ENCODE data around the gene TM7SF2.

Gene TM7SF2

DNA sequence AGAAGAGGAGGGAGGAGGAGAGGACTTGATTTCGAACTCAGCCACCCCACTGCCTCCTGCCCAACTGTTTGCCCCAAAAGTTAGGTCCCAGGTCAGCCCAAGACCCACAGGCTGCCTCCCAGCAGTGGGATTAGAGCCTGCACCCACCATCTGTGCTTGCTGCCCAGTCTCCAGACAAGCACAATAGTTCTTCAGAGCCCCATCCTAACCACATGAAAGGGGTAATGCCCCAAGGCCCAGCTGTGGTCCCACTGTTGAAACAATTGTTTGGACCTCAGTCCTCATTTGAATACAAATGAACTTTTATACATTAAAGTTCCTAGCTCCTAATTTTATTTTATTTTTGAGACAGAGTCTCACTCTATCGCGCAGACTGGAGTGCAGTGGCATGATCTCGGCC, 21.0 kb upstream of the TM7SF2 start:
- no peak for DNase-seq

GRCh38 chr11:65095427-65095826, 16.2 kb upstream of the TM7SF2 start:
- no peak for DNase-seq

DNA sequence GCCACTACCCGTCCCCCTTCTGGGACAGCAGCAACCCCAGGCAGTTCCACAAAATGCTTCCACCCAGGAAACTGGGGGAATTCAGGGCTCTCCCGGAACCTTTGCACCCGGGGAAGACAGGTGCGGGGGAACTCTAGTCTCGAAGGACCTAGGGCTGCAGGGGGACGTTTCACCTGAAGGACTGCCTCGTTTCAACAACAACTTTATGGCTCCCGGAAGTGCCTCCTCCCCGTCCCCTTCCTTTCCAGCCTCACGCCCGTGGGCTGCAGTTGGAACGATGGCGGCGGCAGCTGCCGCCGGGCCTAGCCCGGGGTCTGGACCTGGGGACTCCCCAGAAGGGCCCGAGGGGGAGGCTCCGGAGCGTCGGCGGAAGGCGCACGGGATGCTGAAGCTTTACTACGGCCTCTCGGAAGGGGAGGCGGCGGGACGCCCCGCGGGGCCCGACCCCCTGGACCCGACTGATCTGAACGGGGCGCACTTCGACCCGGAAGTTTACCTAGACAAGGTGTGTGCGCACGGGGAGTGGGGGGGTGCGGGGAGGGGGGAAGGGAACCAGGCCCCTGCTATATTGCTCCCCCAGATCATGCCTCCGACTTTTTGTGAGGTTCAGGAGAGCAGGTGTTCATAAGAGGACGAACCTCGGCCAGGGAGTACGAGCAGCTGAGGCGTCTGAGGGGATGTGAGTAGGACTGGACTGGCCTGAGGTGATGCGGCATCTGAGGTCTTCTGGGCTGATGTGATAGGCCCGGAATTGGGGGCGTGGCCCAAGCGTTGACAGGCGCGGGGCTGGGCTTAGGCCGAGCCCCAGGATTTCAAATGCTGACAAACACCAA, 15.5 kb upstream of the TM7SF2 start, which contains the start of gene VPS51:
TSS of gene VPS51 (plus strand) at position 241 of the 833 bp plus-strand sequence. CDS start at position 278, 37 bp downstream.
- peak; percentile 90 for DNase-seq

DNA sequence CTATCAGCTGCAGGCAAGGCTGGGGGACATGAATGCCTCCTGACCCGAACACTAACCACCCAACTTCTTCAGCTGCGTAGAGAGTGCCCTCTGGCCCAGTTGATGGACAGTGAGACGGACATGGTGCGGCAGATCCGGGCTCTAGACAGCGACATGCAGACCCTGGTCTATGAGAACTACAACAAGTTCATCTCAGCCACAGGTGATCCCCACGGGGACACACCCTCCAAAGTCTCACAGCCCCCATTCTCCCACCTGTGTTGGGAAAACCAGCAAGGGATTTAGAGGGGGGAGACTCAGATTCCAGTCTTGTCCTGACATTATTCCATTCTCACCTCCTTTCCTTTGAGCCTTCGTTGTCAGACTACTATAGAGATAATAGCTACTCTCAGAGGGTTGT, 14.7 kb upstream of the TM7SF2 start:
- no peak for DNase-seq

GRCh38 chr11:65100674-65101350, 10.9 kb upstream of the TM7SF2 start:
- DNase-seq, result no peak

GRCh38 chr11:65102142-65103095, 9.3 kb upstream of the TM7SF2 start:
- no peak for DNase-seq

GRCh38 chr11:65103476-65103875, 8.2 kb upstream of the TM7SF2 start:
- DNase-seq, result no peak

- no peak for DNase-seq
Measured at GRCh38 chr11:65104628-65105027, 7.0 kb upstream of the TM7SF2 start.

DNA sequence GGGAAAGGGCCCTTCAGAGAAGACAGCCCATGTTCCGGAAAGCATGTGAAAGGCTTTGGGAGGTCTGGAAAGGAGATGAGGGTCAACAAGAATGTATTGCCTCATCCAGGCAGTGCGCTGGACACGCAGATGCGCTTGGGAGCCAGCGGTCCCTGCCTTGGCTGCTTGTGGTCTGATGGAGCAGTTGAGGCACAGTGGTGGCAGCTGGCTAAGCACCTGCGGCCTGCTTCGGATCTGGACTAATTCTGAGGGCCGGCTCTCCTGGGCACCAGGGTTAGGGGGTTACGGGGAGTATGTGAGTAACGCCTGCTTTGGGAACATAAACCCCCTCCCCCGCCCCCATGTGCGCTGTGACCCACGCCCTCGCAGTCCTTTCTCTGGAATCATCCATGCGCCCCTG, 4.6 kb upstream of the TM7SF2 start:
- DNase-seq, result no peak

GRCh38 chr11:65107751-65108468, 3.8 kb upstream of the TM7SF2 start:
- no peak for DNase-seq

DNA sequence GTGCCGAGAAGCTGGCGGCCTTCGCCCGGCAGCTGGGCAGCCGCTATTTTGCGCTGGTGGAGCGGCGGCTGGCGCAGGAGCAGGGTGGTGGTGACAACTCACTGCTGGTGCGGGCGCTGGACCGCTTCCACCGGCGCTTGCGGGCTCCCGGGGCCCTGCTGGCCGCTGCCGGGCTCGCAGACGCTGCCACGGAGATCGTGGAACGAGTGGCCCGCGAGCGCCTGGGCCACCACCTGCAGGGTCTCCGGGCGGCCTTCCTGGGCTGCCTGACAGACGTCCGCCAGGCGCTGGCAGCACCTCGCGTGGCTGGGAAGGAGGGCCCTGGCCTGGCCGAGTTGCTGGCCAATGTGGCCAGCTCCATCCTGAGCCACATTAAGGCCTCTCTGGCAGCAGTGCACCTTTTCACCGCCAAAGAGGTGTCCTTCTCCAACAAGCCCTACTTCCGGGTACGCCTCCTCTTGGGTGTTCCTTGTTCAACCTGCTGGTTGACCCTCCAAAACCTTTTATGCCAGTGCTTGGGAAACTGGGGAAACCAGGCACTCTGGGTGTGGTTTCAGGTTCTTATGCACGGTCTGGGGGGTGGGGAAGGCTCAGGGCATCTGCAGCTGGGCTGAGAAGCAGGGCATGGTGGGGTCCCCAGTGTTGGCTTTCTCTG, 3.1 kb upstream of the TM7SF2 start:
- no peak for DNase-seq

- no peak for DNase-seq
Measured at GRCh38 chr11:65109231-65110198, 2.2 kb upstream of the TM7SF2 start.

DNA sequence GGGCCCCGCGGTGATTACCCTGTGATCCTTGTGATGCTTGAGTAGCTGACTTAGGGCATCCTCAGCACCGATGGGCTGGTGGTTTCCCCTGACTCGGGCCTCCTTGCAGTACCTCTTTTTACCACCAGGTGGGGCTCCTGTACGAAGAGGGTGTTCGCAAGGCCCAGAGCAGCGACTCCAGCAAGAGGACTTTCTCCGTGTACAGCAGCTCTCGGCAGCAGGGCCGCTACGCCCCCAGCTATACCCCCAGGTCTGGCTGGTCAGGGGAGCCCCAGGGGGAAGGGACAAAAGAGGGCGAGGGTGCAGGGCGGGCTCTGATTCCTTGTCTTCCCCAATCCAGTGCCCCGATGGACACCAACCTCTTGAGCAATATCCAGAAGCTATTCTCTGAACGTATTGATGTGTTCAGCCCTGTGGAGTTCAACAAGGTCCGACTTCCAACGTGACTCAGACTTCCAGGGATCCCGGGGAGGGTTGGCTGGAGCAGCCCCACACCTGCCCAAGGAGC, 1.3 kb upstream of the TM7SF2 start:
- DNase-seq, result peak; percentile 96

DNA sequence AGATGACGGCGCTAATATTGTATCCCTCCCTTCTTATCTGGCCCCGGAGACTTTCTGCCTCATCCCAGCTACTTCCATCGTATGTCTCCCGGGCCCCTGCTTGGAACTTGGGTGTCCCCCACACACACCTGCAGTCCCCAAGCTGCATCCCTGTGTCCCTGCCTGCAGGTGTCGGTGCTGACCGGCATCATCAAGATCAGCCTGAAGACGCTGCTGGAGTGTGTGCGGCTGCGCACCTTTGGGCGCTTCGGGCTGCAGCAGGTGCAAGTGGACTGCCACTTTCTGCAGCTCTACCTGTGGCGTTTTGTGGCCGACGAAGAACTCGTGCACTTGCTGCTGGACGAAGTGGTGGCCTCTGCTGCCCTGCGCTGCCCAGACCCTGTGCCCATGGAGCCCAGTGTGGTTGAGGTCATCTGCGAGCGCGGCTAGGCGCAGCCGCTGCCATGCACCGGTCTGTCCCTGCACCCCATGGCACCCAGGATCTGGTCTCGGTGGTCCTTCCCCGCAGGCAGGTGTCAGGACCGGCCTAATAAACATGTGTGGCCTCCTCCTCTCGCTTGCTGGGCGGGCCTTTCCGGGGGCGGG, 421 bp upstream of the TM7SF2 start:
- DNase-seq, result no peak

DNA sequence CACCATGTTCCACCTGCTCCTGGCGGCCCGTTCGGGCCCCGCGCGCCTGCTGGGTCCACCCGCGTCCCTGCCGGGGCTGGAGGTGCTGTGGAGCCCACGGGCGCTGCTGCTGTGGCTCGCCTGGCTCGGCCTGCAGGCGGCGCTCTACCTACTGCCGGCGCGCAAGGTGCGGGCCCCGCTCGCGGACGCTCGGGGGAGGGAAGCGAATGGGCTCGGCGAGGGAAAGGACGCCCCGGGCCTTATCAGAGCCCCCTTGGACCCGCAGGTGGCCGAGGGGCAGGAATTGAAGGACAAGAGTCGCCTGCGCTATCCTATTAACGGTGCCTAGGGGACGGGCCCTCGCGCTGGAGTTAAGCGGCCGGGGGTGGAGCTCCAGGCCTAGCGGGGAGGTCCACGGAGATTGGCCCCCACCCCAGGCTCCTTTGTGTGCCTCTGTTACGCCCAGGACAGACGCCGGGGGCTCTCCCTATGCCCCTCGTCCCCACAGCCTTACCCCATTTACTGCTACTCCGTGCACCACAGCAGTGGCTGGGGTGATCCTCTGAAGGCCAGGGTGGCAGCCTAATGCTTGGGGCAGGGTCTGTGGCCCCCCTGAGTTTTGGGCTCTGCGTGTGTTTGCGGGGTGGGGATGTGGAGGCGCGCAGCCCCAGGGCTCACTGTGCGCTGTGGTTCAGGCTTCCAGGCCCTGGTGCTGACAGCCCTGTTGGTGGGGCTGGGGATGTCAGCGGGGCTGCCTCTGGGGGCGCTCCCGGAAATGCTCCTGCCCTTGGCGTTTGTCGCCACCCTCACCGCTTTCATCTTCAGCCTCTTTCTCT, 1.1 kb downstream of the TM7SF2 start:
- peak; percentile 83 for DNase-seq

- DNase-seq, result no peak
Measured at GRCh38 chr11:65113361-65113756, 1.7 kb downstream of the TM7SF2 start.

- no peak for DNase-seq
Measured at GRCh38 chr11:65113839-65114238, 2.2 kb downstream of the TM7SF2 start.

- no peak for DNase-seq
Measured at GRCh38 chr11:65114538-65115171, 3.0 kb downstream of the TM7SF2 start.

All from stimulated activated CD4-positive, alpha-beta T cell treated with anti-CD3 and anti-CD28 coated beads, Interleukin-15, amount 100 ng/mL, for 24 hours (primary cell).